Keratinocyte (primary cell): Measurements from ENCODE around the gene TRIP11.

Source experiments
- EZH2 ChIP-seq: IDR thresholded peaks from one replicate; pipeline ENCODE4 v1.6.1; 2012; ENCODE audit warnings: inconsistent platforms, mild to moderate bottlenecking, low read length, moderate library complexity
- TF ChIP-seq, protein P1 (sequence below), 3 experiments: IDR thresholded peaks in 1 of 3; conservative IDR thresholded peaks in 1 of 3; optimal IDR thresholded peaks in 1 of 3; 2 replicates in 2 of 3; 3 replicates in 1 of 3; pipeline versions ENCODE3 to v1.5.1; 2011; ENCODE audit warnings: low read length in 3 of 3, mild to moderate bottlenecking in 3 of 3, moderate library complexity in 2 of 3, control low read depth in 1 of 3, inconsistent platforms in 1 of 3; ENCODE audit not compliant: insufficient read depth in 2 of 3; ENCODE audit errors: extremely low read depth in 1 of 3

DNA sequence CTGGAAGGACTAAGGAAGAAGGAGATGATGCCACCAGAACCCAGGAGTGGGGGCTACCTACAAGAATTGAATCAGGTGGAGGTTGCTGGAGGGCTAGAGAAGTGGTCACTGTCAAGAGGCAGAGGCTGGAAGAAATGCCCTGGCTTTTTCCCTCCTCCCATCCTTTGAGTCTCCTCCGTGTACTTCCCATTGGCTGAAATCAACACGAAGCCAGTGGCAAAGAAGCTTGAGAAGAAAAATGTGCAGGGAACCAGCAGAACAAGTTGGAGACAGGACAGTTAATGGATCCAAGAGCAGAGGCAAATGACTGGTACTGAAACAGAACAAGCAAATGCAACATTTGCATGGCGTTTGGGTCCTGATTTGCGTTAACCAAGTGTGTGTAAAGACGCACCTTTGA is 83.2 kb downstream of the TRIP11 start:
- TF ChIP-seq, protein P1, sequence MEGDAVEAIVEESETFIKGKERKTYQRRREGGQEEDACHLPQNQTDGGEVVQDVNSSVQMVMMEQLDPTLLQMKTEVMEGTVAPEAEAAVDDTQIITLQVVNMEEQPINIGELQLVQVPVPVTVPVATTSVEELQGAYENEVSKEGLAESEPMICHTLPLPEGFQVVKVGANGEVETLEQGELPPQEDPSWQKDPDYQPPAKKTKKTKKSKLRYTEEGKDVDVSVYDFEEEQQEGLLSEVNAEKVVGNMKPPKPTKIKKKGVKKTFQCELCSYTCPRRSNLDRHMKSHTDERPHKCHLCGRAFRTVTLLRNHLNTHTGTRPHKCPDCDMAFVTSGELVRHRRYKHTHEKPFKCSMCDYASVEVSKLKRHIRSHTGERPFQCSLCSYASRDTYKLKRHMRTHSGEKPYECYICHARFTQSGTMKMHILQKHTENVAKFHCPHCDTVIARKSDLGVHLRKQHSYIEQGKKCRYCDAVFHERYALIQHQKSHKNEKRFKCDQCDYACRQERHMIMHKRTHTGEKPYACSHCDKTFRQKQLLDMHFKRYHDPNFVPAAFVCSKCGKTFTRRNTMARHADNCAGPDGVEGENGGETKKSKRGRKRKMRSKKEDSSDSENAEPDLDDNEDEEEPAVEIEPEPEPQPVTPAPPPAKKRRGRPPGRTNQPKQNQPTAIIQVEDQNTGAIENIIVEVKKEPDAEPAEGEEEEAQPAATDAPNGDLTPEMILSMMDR (optimal IDR thresholded peaks at IDR 0.05 in 1 of 3, IDR thresholded peaks at IDR 0.05 in 1 of 3, conservative IDR thresholded peaks at IDR 0.05 in 1 of 3; ENCODE audit: extremely low read depth in 1 of 3, insufficient read depth in 2 of 3, low read length in 3 of 3), result no peak
- no peak for TF ChIP-seq EZH2
